Colon (tissue), 2 donors: ENCODE data around the gene DOCK1.
A peak's percentile ranks its signal among the peaks of the same experiment; 100 is the strongest.

Experiments
- FAIRE-seq: peaks from 2 replicates; lab custom pipeline; 2012; peaks lifted over from hg19 to GRCh38; lab: Jason Lieb, UNC
- donor health status: control.
- donor health status: control.

Gene DOCK1

GRCh38 chr10:127221281-127221680, 316.1 kb downstream of the DOCK1 start:
- FAIRE-seq: no peak

- FAIRE-seq: no peak
These were observed 321.8 kb downstream of the DOCK1 start for GRCh38 chr10:127227027-127227426.

GRCh38 chr10:127227663-127228062, 322.4 kb downstream of the DOCK1 start:
- no peak for FAIRE-seq

DNA sequence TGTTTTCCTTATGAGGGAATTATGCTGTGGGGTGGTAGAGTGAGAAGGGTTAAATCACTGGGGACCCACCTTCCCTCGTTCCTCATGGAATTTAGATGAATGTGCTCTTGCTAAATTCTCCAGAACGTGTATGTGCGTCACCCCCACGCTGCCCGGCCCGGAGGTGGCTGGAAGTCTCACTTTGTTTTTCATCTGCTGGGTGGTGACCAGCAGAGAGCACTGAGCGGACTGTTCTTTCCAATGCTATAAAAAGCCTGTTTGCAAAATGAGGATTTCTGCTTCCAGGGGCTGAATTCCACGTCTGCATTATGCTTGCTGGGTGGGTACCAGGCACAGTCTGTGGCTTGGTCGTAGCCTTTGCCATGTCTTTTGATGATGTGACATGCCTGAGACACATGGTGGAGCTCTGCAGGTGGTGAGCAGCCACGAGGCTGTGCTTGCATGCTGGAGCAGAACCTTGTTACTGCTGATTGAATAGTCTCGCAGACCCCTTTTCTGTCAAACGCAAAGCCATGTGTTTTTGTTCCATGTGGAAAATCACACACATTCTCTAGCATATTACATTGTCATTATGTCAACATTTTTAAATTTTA, 323.1 kb downstream of the DOCK1 start:
- FAIRE-seq: no peak

- FAIRE-seq: no peak
These were observed 329.1 kb downstream of the DOCK1 start for GRCh38 chr10:127234306-127234800.

GRCh38 chr10:127236266-127236665, 331.0 kb downstream of the DOCK1 start:
- no peak for FAIRE-seq

GRCh38 chr10:127242914-127243313, 337.7 kb downstream of the DOCK1 start:
- no peak for FAIRE-seq

DNA sequence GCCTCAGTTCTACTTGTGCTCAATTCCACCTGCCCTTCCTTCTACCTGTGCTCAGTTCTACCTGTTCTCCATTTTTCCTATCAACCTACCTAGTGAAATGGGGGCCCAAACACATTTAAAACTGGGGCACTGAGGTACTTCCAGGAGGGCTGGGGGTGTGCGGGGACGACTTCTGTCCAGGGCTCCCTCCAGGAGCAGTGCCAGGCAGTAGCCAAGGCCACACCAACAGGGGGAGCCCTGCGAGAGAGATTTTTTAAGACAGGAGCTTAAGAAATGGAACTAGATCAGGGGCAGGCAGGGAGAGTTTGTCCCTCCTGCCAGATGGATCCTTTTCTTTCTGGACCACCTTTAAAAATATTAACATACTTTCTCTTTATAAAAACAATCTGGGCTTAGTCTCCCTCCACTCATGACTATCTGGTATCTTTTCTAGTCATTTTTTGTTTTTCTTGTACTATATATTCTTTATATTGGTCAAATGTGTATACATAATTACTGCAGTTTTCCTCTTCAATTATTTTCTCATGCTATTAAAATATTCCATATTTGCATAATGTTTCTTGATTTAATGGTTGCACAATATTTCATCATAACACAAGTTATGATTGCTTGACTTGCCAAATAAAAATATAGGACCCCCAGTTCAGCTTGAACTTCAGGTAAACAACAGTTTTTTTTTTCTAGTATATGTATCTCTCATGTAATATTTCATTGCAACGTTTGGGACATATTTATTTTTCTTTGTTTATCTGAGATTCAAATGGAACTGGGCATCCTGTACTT, 338.5 kb downstream of the DOCK1 start:
- FAIRE-seq: peak; percentile 28

DNA sequence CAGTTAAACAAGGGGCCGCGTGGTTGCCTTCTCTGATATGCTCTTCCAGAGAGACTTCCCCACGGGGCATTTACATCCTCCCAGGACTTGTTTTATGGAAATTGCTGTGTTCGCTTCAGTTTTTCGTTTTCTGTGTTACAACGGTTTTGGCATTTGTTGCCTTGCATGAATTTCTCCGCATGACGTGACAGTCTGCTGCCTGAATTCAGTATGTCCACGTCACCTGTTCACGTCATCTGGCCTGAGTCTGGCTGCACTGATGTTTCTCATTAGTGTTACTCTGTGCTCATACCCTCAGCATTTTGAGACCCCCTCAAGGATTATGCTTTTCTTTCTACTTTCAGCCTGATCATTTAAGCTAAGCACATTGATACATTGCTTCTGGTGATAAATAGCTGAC, 340.2 kb downstream of the DOCK1 start:
- FAIRE-seq: no peak

- no peak for FAIRE-seq
These were observed 344.8 kb downstream of the DOCK1 start for GRCh38 chr10:127250031-127250430.

DNA sequence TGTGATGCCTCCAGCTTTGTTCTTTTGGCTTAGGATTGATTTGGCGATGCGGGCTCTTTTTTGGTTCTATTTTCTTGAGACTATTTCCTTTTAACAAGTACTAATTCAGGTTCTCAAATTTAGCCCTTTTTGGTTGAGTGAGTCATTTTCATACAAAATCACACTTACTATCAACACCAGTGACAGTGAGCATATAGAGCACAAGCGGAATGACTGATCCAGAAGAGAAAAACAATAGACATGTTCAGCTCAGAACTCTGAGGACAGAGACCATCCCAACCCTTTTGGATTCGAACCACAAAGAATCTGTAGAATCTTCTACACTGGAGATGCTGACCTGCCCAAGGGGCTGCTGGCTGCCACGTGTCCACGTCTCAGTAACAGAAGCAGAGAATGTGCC, 347.6 kb downstream of the DOCK1 start:
- no peak for FAIRE-seq

- no peak for FAIRE-seq
These were observed 349.0 kb downstream of the DOCK1 start for GRCh38 chr10:127254276-127254675.

GRCh38 chr10:127257395-127257794, 352.2 kb downstream of the DOCK1 start:
- FAIRE-seq: no peak

- FAIRE-seq: no peak
These were observed 354.1 kb downstream of the DOCK1 start for GRCh38 chr10:127259347-127259746.

- no peak for FAIRE-seq
These were observed 357.4 kb downstream of the DOCK1 start for GRCh38 chr10:127262606-127263005.

GRCh38 chr10:127265288-127265687, 360.1 kb downstream of the DOCK1 start:
- no peak for FAIRE-seq

- FAIRE-seq: no peak
These were observed 361.2 kb downstream of the DOCK1 start for GRCh38 chr10:127266431-127266830.

DNA sequence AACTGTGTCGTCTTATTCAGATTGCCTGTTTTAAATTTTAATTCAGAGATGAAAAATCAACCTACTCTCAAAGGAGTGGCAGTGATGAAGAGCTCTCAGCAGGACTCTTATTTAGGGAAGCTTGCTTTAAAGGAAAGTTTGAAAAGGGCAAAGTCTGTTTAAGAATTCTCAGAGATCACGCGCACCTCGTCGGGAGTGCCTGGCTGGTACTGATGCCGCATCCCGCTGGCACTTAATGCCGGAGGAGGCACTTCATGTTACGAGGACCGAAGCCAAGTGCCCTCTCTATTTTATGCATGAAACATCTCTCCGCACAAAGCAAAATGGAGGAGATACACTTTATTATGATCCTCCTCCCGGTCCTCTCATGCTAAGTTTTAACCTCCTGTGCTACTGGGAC, 362.2 kb downstream of the DOCK1 start:
- FAIRE-seq: no peak

DNA sequence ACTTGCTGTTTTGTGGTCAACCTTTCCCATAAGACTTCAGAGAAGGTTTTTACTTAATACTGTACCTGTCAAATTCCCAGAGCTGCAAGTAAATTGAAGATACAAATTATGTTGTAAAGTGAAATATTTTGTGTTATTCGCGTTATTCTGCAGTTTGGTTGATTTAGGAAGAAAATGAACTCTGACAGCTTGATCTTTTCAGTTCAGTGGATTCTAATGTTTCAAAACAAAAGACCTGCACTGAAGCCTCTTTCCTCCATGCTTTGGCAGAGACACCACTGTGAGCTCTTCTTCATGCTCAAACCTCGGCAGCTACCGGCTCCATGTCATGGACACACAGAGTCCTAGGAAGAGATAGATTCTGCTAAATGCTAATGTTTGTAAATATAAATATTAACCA, 366.8 kb downstream of the DOCK1 start:
- FAIRE-seq: no peak

DNA sequence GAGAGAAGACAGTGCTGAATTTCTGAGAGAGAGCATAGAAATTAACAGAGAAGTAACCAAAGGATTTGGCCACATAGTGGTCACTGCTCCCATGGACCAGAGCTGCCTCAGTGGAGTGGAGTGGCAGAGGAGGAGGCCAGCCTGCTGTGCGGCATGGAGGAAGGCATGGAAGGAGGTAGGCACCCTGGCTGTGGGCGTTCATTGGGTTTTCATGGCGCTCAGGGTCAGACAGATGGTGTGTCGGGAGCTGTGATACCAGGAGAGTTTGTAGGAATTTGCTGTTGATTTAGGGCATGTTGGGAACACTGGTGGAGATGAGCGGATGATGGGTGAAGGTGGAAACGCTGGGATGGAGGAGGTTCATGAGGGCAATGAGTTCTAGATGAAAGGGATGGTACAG, 370.0 kb downstream of the DOCK1 start:
- FAIRE-seq: no peak

- FAIRE-seq: no peak
These were observed 370.7 kb downstream of the DOCK1 start for GRCh38 chr10:127275793-127276450.

DNA sequence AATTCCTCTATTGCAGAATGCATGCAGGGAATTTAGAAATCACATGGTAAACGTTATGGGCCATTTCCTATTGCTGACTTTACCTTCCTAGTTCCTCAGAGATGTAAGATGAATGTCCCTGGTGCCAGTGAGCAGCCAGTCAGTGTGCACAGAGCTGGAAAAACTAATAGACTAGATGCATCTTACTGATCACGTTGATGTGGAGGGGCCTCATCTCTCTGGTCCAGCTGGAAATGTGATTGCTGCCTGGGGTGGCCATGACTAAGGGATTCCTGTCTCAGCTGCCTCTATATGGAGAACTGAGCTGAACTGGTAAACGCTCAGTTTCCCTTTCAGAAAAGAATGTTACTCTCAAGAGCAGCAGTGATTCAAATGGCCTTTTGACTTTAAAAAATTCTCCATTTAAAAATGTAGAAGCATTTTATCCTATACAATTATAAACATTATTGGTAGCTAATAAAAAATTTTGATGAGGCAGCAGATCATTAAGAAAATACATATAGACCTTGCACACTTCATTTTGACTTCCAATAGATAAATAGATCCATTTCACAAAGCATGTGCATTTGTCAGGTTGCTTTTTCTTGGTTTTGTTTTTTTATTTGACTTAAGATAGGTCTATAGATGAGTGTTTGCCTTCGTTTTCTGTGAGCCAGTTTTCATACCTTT, 371.7 kb downstream of the DOCK1 start:
- FAIRE-seq: no peak

GRCh38 chr10:127278001-127278400, 372.8 kb downstream of the DOCK1 start:
- FAIRE-seq: no peak
